Heart right ventricle (tissue), 16 donors: ENCODE data around the gene INPP5A. TPM values are rescaled to one million over a fixed set of nuclear protein-coding genes. Genes with fewer than 3 reads are reported as not detected.
"Not testable (repeated sequence)": the region's sequence is repeated elsewhere in the genome, so short reads cannot be mapped to it uniquely, and the experiment has no call there.

Experiments used
- ATAC-seq, 8 donors: fragments of 200-7000 bp; cut with Tn5 transposase; one replicate each; pipeline ENCODE4 v1.9.1; 2020; ENCODE audit warnings: mild to moderate bottlenecking in 8 of 8, moderate library complexity in 8 of 8, moderate number of reproducible peaks in 1 of 8
- DNase-seq, 2 donors: peaks; one replicate each; pipeline ENCODE4 v3.0.0-alpha.2; 2020
- H3K27ac ChIP-seq, 10 donors: fragments of 200-600 bp; sonication (generic) in 2 of 10; one replicate each; pipeline versions ENCODE4 v1.5.0 to v1.8.0; 2020 to 2022; ENCODE audit warnings: mild to moderate bottlenecking in 3 of 10
- H3K27me3 ChIP-seq, 7 donors: fragments of 200-600 bp; one replicate each; pipeline ENCODE4 v1.8.0; 2021 to 2022; ENCODE audit warnings: mild to moderate bottlenecking in 2 of 7
- H3K36me3 ChIP-seq, 9 donors: fragments of 200-600 bp; sonication (generic) in 1 of 9; one replicate each; pipeline versions ENCODE4 v1.5.0 to v1.8.0; 2020 to 2022; ENCODE audit warnings: mild to moderate bottlenecking in 2 of 9
- H3K4me1 ChIP-seq, 9 donors: fragments of 200-600 bp; sonication (generic) in 1 of 9; one replicate each; pipeline versions ENCODE4 v1.5.0 to v1.8.0; 2020 to 2022; ENCODE audit warnings: mild to moderate bottlenecking in 4 of 9
- H3K4me3 ChIP-seq, 10 donors: fragments of 200-600 bp; sonication (generic) in 2 of 10; one replicate each; pipeline versions ENCODE4 v1.5.0 to v1.8.0; 2020 to 2022; ENCODE audit warnings: mild to moderate bottlenecking in 7 of 10, moderate library complexity in 2 of 10
- H3K9me3 ChIP-seq, 11 donors: fragments of 200-600 bp in 10 of 11; sonication (generic) in 2 of 11; one replicate each; pipeline versions ENCODE4 v1.5.0 to v1.8.0; 2013 to 2022; ENCODE audit warnings: mild to moderate bottlenecking in 2 of 11, control low read depth in 1 of 11, moderate library complexity in 1 of 11
- WGBS, 2 donors: extraction: QIAGEN DNeasy Blood & Tissue Kit; methylation state at CpG; one replicate each; pipeline ENCODE4 v1.1.7; 2013; ENCODE audit warnings: inconsistent platforms in 1 of 2; 5-methylcytosine and 5-hydroxymethylcytosine counted together
- intact Hi-C, 10 donors: fragments of 100-400 bp; cut with DNase I; formaldehyde crosslinking; loops; one replicate each; pipeline versions ENCODE4 v1.11.1 to v1.14.2; 2022
- polyA plus RNA-seq, 2 donors: library from polyadenylated mRNA; stranded (reverse); fragments of 200-250 nt; gene quantifications; one replicate each; pipeline ENCODE4 v1.2.3, GENCODE V29; 2013
- total RNA-seq, 10 donors: library from RNA; stranded (reverse); fragmentation: NEBNext Ultra II Directional in 3 of 10; extraction: Animal tissue kit (Norgen Biotek cat#: 25700) in 3 of 10; gene quantifications; one replicate each; pipeline versions ENCODE4 v1.2.1 to v1.2.4, GENCODE V29; 2021 to 2023
- TF ChIP-seq, protein P1 (sequence below), 9 donors: fragments of 200-600 bp; sonication (generic) in 2 of 9; IDR thresholded peaks; one replicate each; pipeline versions ENCODE4 v1.5.0 to v1.8.0; 2021 to 2022; ENCODE audit warnings: antibody characterized with exemption in 9 of 9, mild to moderate bottlenecking in 5 of 9, moderate library complexity in 1 of 9
- donor health status: Arrhythmogenic right ventricular cardiomyopathy.
- donor health status: ischemic (EF 13 %, LVEDD 7.1; RV severe dilation, severe dysfunction).
- donor health status: healthy with polysubstance abuse.
- donor health status: DM: no; HTN: yes; CAD: no.
- donor health status: DM: no; HTN: no; CAD: no.
- donor health status: ischemic (EF 25% LVEDD 6.9; RV normal size, moderate dysfunction).
- donor health status: ischemic (EF 25% LVEDD 5.7; RV mildly dilated, moderate dysfunction).
- donor health status: healthy.
- donor health status: DM: yes; HTN: yes; CAD: no.
- donor health status: Ischemic cardiomyopathy.
- donor health status: ischemic (EF 35%, LVEDD 5.7; RV mildly dilated, moderate dysfunction).
- donor health status: nonischemic (EF 11% LVEDD 7.7; RV severe dilation, severe dysfunction).
- donor health status: DM: yes; HTN: yes; CAD: no.
- donor health status: PGD.
- donor health status: ischemic (EF 29% LVEDD 5.4; RV normal size, mild dysfunction).
- donor health status: nonischemic (EF 23%, LVEDD 6.1; RV moderate dilation, normal function).

INPP5A gene
- total and polyA plus RNA-seq, 12 donors: 30.4 to 122 (median 106) TPM

DNA sequence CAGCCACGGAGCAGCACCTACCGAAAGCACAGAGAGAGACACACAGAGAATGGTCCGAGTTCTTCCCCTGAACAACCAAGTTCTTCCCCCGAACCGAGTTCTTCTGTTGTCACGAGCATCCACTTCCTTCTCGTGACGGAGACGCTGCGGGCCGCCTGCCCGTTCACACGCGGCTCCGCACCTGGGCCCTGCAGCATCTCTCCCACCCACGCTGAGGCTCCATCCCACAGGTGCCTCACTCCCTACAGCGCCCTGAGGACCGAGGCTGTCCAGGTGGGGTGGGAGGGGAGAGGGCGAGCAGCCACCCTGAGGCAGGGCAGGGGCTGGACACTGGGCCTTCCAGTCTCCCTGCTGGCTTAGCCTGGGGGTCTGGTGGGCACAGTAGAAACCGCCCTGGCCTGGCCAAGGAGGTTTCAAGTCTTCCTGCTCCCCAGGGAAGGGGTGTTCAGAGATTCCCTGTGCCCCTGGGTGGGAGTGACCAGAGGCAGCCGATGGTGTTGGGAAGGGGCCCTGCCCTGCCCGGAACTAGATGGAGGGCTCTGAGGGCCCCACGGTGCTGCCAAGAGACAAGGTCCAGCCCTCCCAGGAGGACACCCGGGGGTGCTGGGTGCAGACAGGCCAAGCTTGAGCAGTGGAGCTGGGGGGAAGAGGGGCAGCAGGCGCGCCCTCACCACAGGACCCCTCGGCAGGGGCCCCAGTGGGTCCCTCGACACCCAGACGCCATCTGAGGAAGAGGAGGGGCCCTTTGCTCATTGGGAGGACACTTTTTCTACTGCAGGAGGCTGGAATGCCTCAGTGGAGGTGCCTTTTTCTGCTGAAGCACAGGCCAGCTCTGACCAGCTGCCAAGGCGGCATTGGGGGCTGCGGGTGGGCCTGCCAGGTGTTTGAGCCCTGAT, 253.6 kb downstream of the INPP5A start:
- intact Hi-C loops: loop anchor here in 2 of 10 donors (5.0 to 10.0 kb wide), 2 partner anchors 136 to 969 kb away; no protein-coding TSS in a partner anchor
- ATAC-seq (no peak), DNase-seq (no peak)
- Histone ChIP-seq H3K27ac (no peak overlapping the region), H3K4me1 (peaks cover 0 to 27% (median 22%) of the 10 kb centered on the region in 9 donors), H3K27me3 (peaks cover 34 to 74% (median 60%) of the 10 kb centered on the region in 7 donors), H3K9me3 (no peaks in the 10 kb centered on the region), H3K4me3 (no peak overlapping the region), H3K36me3 (no peaks in the 10 kb centered on the region)
- WGBS, 2 donors: 63 to 65% methylated on average over 31 of the region's 31 CpGs
- TF ChIP-seq, protein P1, sequence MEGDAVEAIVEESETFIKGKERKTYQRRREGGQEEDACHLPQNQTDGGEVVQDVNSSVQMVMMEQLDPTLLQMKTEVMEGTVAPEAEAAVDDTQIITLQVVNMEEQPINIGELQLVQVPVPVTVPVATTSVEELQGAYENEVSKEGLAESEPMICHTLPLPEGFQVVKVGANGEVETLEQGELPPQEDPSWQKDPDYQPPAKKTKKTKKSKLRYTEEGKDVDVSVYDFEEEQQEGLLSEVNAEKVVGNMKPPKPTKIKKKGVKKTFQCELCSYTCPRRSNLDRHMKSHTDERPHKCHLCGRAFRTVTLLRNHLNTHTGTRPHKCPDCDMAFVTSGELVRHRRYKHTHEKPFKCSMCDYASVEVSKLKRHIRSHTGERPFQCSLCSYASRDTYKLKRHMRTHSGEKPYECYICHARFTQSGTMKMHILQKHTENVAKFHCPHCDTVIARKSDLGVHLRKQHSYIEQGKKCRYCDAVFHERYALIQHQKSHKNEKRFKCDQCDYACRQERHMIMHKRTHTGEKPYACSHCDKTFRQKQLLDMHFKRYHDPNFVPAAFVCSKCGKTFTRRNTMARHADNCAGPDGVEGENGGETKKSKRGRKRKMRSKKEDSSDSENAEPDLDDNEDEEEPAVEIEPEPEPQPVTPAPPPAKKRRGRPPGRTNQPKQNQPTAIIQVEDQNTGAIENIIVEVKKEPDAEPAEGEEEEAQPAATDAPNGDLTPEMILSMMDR (IDR thresholded peaks at IDR 0.05): no peak

DNA sequence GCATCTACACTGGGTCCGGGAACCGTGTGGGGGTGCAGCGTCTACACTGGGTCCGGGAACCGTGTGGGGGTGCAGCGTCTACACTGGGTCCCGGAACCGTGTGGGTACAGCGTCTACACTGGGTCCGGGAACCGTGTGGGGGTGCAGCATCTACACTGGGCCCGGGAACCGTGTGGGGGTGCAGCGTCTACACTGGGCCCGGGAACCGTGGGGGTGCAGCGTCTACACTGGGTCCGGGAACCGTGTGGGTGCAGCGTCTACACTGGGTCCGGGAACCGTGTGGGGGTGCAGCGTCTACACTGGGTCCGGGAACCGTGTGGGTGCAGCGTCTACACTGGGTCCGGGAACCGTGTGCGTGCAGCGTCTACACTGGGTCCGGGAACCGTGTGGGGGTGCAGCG, 254.5 kb downstream of the INPP5A start:
- intact Hi-C loops: loop anchor here in 2 of 10 donors (5.0 to 10.0 kb wide), 2 partner anchors 137 to 970 kb away; no protein-coding TSS in a partner anchor
- not testable (repeated sequence) for H3K4me3 ChIP-seq, H3K36me3 ChIP-seq, H3K9me3 ChIP-seq, H3K27ac ChIP-seq, DNase-seq, ATAC-seq
- WGBS, 2 donors: 95 to 97% methylated on average over 31 to 33 of the region's 33 CpGs
- peaks cover 0 to 18% (median 13%) of the 10 kb centered on the region in 9 donors for H3K4me1 ChIP-seq
- peaks cover 25 to 65% (median 51%) of the 10 kb centered on the region in 7 donors for H3K27me3 ChIP-seq

DNA sequence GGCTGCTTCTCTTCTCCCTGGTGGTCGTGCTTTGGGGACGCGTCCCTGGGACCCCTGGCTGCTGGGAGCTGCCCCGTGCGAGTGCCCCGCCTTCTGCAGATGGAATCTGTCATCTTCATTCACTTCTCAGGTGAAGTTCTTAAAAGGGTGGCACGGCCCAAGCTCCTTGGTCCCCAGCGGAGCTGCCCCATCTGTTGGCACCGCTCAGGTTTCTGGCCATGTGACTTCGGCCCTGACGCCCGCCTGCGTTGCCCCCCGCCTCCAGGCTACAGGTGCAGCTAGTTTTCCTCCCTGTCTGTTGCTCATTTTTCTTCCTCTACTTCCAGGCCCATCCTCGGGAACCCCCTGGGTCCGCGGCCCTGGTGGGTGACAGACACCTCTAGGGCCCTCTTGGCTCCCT, 255.2 kb downstream of the INPP5A start:
- TF ChIP-seq, protein P1 (IDR thresholded peaks at IDR 0.05): no peak
- intact Hi-C loops: loop anchor here in 2 of 10 donors (5.0 to 10.0 kb wide), 2 partner anchors 138 to 970 kb away; no protein-coding TSS in a partner anchor
- ATAC-seq (no peak), DNase-seq (no peak)
- Histone ChIP-seq H3K4me1 (peaks cover 0 to 11% (median 6%) of the 10 kb centered on the region in 9 donors), H3K36me3 (no peaks in the 10 kb centered on the region), H3K4me3 (no peak overlapping the region), H3K27me3 (peaks cover 18 to 58% (median 44%) of the 10 kb centered on the region in 7 donors), H3K9me3 (no peaks in the 10 kb centered on the region), H3K27ac (no peak overlapping the region)
- 82 to 86% methylated on average over 17 of the region's 17 CpGs for WGBS, 2 donors

DNA sequence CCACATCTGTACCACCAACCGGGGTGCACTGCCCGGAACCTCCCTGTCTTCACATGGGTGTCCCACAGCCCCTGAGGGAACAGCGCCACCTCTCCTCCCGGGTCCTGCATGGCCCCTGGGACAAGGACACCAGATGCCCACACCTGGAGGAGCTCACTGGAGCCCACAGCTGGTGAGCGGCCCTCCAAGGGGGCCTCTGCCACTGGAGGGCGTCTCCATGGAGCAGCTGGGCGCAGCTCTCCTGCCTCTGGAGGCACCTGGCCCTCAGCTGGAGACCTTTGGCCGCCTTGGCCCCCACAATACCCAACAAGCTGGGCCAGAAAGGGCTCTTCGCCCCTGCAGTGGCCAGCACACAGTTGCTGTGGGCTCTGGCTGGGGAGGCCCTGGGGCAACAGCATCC, 255.6 kb downstream of the INPP5A start:
- DNase-seq: no peak
- peaks cover 13 to 53% (median 39%) of the 10 kb centered on the region in 7 donors for H3K27me3 ChIP-seq
- H3K4me3 ChIP-seq: no peak overlapping the region
- H3K4me1 ChIP-seq: peaks cover 0 to 7% (median 3%) of the 10 kb centered on the region in 9 donors
- no peaks in the 10 kb centered on the region for H3K9me3 ChIP-seq
- no peak overlapping the region for H3K27ac ChIP-seq
- H3K36me3 ChIP-seq: no peaks in the 10 kb centered on the region
- TF ChIP-seq, protein P1 (IDR thresholded peaks at IDR 0.05): no peak
- no peak for ATAC-seq
- intact Hi-C loops: loop anchor here in 2 of 10 donors (5.0 to 10.0 kb wide), 2 partner anchors 138 to 971 kb away; no protein-coding TSS in a partner anchor
- 85% methylated on average over 9 of the region's 9 CpGs for WGBS, 2 donors
